GM19467 (cell line): Measurements from ENCODE around the gene IRX1.

ENCODE experiments used
- ATAC-seq: cut with Tn5 transposase; IDR thresholded peaks from one replicate; pipeline ENCODE4 v1.9.1; 2021; ENCODE audit warnings: mild to moderate bottlenecking, moderate library complexity; ENCODE audit not compliant: unreplicated experiment

Gene IRX1

DNA sequence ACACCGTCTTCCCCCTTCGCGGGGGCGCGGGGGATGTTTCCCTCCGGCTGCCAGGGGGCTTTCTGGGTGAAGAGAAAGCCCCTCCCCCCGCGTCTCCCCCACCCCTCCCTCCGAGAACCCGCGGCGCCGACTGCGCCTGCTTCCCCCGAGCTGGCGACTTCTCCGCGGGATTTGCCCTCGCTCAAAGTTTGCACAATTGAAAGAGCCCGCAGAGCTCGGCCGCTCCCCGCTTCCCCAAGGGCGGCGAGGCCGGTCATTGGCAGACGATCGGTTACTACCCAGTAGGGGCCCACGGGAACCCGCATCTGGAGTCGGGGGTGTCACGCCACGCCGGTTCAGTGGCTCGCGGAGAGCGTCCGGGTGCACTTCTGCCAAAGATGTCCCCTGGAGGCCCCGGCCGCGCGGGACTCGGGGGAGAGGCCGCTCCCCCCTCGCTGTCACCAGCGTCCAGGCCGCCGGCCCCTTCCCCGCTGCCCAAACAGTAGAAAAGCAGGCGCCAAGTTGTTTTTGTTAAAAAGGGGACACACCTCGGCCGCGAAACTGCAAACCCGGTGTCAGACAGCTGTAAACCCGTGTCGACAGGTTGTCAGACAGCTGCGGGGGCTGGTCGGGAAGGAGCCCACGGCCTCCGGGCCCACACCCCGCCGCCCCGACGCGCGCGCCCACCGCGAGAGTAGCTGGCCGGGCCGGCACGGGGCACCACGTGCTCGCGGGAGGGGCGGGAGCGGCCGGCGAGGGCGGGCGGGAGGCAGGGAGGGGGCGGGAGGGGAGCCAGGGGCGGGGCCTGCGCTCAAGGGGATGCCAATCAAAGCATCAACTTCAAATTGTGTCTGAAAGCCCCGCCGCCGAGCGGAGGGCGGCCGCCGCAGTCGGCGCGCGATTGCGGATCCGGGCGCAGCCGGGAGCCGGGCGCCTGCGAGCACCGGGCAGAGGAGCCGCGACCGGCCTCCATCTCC, at the start of gene IRX1:
Gene IRX1 (plus strand): TSS at position 827 of the 956 bp plus-strand sequence. CDS start 274 bp downstream, outside the sequence.
- ATAC-seq = no peak

DNA sequence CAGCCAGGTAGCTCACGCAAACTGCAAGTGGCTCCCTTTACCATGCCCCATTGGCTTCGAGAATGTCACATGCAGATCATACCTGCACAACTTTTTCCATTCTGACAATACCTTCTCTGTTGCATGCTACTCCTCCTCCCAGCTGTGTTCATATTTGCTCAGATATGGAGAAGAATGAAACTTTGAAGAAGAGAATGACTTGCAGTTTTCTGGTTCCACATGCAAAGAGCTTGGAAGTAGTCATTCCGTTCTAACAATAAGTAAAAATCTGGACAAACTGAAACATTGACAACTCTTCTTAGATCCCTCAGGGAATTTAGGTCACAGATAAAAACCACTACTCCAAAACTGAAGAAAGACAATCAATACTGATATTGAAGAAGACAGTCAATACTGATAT, 49.6 kb upstream of the IRX1 start:
- ATAC-seq = no peak

DNA sequence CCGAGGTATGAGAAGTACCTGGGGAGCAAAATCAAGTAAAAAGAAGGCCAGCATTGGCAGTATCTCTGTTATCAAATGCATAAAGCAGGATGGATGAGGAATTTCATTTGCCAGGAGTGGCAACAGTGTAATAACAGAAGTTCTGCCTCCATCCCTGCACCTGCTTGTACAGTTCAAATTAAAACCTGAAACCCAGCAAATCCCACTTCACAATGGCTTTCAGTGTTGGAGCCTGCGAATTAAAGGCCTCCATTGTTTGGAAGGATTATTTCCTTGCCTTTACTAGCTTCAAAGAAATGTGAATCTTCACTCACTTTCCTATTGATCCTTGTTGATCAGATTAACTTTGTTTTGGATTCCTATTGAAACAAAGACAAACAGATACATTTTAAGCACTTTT, 31.5 kb upstream of the IRX1 start:
- no peak for ATAC-seq

DNA sequence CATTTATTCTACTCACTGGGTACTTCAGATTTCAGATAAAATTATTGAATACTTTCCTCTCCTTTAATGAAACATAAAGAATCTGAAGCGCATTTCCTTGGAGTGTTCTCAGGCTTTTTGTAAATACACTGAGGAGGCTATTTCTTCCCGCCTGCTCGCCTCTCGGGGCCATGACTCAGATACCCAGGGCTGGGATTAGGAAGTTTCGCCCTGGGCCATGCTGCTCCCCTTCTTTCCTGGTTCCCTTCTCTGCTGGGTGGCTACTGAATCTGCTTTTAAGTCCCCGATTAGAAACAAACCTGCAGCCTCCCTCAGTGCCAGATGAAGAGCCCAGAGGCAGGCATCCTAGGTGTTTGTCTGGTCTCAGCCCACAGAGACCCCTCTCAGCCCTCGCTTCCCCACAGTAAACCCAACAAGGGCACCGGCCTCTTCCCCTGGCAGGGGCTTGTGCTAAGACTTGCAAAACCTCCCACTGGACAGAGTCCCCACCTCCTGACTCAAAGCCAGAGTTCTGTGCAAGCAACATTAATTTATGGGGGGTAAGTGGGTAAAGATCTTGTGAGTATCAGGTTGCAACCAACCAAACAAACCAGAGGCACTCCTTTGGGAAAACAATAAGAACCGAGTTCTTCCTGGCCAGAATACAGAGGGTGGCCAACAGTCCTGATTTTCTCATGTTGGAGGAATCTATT, 30.7 kb upstream of the IRX1 start:
- no peak for ATAC-seq

DNA sequence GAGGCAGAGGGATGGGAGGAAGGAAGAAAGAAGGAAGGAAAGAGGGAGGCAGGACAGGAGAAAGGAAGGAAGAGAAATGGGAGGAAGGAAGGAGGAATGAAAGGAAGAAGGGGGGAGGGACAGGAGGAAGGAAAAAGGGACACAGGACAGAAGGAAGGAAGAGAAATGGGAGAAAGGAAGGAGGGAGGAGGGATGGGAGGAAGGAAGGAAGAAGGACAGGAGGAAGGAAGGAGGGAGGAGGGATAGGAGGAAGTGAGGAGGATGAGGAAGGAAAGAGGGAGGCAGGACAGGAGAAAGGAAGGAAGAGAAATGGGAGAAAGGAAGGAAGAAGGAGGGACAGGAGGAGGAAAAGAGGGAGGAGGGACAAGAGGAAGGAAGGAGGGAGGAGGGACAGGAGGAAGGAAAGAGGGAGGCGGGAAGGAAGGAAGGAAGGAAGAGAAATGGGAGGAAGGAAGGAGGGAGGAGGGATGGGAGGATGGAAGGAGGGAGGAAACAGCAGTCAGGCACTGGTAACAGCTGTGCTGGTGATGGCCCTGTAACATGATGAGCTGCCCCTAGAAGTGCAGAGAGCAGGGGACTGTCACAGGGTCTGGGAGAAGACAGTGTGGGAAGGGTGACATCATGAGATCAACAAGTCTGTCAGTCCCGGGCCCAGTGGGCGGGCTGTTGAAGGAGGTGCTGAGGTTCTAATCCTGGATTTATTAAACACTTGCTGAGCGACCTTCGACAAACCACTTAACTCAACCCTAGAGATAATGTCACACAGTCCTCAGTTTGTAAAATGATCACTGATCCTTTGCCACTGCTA, 10.7 kb upstream of the IRX1 start:
- no peak for ATAC-seq

DNA sequence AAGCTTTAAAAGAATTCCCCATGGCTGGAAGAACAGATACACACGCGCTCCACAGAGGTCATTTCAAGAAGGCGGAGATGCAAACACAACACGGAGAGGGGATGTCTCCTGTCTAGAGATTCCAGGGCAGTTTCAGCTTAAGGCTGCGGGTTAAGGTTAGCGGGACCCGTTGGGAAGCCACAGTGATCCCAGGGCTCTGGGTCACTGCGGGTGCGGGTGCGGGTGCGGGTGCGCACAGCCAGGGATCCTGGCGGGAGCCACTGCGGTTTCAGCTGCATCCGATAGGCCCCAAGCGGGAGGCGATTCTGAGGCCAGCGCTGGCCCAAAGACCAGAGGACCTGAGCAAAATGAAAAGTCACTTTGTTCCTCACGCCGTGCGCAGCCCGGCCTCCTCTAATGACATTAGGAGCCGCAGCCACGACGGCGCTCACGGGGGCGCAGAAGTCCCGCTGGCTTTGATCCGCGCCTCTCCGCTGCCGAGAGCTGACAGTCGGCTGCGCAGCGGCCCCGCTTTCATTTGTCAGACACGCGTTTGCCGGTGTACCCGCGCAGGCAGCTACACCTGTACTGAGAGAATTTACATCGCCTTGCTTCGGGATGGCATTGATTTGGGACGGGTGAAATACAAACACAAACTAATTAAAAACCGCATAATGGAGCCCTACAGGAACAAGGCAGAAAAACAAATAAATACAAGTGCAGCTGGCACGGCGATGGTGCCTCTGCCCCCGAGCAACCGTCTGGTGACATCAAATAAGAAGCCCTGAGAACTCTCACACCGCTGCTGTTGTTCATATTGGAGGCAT, 5.3 kb upstream of the IRX1 start:
- ATAC-seq = no peak

DNA sequence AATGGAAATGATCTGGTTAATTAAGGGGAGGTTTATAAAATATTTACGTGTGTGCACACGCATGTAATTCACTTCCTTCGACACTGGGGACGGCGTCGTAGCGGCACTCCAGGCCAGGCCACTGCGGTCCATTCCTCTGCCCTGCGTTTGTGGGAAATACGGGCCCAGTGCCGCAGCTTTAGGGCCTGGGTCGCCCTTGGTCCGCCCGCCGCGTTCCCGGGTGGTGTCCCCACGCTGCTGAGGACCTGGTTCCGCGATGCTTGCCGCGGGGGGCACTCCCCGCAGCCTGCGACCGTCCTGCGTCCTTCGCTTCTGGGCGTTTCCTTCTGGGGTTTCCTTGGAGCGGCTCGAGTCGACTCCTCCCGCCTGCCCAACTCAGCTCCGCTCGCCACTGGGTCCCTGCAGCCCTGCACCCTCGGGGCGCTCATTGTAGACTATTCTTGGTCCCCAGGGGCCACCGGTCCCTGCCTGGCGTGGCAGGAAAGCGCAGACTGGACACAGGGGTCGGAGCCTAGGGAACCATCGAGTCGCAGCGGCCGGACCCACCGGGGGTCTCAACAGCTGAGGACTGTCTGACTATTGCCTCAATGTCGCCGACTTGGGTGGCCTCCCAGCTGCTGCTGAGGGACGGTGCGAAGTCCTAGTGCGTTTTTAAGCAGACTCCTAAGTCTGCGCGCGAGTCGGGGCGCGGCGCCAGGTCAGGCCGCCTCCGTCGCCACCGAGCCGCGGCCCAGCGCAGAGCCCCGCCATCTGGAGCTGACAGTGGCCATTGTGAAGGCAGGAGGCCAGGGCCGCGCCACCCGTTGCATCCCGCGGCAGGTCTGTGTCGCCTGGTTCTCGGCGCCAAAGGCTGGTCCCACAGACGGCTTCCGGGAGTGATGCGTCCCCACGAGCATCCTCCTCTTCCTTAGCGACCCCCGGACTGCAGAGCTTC, 4.4 kb upstream of the IRX1 start:
- no peak for ATAC-seq

DNA sequence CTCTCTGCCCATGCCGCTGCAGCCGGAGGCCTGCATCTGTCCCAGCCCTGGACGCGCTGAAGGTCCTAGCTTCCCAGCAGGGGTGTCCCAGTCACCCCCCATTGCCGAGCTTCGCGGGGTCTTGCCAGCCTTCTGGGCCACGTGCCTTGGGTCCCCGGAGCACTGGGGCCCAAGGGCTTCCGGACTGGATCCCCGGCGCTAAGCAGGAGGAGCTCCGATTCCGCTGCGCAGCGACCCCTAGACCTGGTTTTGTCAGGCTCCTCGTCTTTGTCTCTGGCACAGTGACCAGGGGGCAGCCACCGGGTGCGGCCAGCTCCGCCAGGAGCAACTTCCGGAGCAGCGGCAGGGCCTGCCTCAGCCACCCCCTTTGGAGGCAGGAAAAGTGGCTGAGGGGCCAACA, 3.3 kb upstream of the IRX1 start:
- ATAC-seq = no peak

DNA sequence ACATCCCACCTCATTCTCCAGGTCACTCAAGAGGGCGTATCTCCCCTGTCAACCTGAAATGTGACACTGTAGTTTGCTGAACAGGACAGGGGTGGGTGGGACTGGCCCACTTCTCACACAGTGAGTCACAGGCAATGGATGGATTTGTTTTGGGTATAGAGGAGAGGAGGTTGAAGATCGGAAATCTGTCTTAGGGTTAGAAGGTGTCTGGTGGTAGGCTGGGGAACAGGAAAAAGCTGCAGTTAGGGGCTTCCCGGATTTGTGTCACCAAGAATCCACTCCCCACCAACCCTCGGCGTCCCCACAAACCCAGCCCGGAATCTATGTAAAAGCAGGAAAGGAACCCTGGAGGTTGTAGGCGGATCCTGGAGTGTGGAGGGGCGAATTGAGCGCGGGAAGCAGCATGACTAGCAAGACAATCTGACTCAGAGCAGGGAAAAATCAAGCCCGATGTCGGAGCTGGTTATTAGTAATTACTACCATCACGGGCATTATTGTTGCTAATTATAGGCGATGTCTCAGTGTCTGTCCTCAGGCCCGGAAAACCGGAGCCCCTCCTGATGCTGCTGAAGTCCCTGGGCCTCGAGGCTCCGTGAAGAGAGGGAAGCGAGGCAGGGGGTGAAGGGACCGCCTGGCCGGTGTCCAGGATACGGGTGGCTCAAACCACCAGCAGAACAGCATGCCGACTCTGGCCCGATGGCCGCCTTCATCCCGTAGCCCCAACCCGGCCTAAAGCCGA, 1.7 kb upstream of the IRX1 start:
- no peak for ATAC-seq

DNA sequence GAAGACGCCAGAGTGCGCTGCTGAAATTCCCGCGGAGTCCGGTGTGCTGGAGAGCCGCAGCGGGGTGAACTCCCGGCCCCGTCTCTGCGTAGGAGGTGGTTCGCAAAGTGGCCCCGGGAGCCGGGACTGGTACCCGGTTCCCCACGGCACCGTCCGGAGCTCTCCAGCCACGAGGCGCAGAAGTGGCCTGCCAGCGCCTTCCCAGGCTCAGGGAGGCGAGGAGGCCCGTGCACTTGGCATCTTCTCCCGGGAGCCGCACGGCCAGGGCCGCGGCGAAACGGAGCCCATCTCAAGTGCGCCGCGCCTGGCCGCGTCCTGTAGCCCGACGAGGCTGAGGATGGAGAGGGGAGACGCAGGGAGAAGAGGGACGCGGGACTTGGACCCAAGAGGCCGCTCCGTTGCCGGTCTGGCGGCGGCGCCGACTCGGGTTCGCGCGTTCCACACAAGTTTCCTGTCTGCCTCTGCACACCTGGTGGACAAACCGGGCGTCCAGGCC, 1.1 kb upstream of the IRX1 start:
- no peak for ATAC-seq

DNA sequence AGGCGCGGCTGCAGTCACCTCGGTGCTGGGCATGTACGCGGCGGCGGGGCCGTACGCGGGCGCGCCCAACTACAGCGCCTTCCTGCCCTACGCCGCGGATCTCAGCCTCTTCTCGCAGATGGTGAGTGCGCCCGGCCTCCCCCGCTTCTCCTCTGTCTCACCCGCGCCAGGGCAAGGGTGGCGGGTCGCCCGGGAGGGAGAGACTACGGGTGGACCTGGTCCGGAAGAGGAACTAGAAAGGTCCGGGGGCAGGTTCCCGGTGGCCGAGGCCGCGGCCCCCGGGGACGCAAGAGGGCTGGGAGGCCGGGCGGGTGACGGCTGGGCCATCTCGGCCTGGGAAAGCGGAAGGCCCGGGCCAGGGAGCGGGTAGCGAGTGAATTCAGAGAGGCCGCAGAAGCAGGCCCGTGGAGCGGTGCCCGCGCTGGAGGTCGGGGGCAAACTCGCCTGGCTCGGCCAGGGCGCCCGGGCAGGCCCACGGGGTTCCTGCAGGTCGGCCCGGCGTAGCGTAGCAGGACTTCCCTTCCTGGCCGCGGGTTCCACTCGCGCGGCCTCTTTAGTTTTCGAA, 711 bp downstream of the IRX1 start:
- ATAC-seq = no peak

DNA sequence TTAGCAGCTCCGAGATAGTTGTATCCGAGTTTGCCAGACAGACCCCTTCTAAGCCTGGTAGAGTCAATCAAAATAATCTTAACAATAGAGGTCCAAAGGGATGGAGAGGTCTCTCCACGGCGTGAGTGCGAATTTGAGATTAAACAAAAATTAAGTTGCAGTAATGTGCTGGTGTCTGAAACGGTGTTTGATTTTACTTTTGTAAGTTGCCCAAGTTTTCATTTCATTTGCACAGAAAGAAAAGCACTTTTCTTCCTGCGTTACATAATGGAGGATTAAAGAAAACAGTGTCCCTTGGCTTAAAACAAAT, 1.2 kb downstream of the IRX1 start:
- ATAC-seq = no peak

DNA sequence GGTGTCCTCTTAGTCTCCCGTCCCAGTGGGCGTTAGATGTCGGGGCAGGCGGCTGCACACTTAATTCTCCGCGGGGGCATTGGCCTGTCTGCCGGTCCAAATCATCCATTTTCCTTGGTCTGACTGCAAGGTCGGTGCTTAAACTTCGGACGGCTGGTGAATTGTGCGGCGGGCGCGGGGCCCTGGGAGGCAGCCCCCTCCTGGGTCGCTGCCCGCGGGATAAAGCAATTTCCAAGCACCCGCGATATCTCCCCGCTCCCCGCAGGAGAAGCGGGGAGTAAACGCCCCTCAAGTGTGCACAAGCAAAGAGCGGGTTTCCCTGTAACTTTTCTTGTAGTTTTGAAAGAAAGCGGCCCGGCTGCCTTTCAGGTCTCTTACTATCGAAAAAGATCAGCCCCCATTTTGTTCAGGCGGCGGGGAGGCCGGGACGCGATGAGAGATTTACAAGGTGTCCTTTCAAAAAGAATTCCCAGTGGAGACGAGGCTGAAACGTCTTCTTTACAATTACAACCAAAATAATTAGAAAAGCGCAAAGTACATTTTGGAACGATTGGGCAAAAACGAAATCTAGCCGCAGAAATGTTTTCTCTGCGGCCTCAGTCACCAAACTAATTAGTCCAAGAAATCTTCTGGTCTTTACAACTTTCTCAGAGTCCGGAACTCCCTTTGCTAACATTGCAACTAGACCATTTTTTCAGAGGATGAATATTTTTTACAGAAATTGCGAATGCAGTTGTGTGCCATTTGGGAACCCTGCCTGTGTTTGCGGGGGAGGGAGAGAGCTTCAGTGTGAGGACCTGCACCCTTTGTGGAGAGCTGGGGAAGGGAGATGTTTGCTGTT, 1.8 kb downstream of the IRX1 start:
- no peak for ATAC-seq

DNA sequence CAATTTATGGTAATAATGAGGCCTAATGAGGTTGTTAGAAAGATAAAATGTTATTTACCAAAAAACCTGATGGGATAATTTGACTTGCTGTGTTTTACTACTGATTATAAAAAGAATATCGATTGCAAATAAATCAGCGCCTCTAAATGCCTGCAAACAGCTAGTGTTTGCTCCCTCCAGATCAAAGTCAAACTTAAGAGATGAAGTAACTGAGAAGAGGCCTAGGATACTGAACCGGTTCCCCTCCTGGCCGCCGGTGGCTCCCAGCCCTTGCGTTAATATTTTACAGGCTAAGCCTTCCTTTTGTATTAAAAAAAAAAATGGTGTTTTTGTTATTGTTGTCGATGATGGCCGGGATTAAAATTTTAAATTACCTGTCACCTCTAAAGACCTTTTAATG, 2.6 kb downstream of the IRX1 start:
- ATAC-seq = no peak

DNA sequence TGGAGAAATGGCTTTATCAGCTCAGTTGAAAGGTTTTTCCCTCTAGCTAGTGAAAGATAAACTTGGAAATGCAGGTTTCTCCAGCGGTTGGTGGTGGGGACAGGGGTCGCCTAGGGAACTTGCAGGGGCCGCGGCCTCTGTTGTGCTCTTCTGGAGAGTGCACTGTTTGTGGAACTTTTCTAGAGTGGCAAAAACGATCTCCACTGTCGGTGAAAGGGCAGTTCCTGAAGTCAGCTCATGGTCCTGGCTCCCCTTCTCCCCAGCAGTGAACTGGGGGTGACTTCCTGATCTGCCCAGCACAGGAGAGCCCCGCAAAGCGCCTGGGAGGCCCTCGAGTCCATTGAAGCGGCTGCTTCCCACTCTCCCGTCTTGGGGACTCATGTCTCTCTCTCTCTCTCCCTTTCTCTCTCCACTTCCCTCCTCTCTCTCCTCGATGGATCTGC, 3.2 kb downstream of the IRX1 start:
- no peak for ATAC-seq

DNA sequence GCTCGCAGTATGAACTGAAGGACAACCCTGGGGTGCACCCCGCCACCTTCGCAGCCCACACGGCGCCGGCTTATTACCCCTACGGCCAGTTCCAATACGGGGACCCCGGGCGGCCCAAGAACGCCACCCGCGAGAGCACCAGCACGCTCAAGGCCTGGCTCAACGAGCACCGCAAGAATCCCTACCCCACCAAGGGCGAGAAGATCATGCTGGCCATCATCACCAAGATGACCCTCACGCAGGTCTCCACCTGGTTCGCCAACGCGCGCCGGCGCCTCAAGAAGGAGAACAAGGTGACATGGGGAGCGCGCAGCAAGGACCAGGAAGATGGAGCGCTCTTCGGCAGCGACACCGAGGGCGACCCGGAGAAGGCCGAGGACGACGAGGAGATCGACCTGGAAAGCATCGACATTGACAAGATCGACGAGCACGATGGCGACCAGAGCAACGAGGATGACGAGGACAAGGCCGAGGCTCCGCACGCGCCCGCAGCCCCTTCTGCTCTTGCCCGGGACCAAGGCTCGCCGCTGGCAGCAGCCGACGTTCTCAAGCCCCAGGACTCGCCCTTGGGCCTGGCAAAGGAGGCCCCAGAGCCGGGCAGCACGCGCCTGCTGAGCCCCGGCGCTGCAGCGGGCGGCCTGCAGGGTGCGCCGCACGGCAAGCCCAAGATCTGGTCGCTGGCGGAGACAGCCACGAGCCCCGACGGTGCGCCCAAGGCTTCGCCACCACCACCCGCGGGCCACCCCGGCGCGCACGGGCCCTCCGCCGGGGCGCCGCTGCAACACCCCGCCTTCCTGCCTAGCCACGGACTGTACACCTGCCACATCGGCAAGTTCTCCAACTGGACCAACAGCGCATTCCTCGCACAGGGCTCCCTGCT, 3.8 kb downstream of the IRX1 start:
- no peak for ATAC-seq
